DMS153 (cell line): ENCODE data around the gene CYB5A.
"Not testable (repeated sequence)": the region's sequence is repeated elsewhere in the genome, so short reads cannot be mapped to it uniquely, and the experiment has no call there.

ENCODE experiments used
- DNase-seq: peaks from one replicate; lab custom pipeline; 2025; lab: John Stamatoyannopoulos, UW

Gene CYB5A, protein sequence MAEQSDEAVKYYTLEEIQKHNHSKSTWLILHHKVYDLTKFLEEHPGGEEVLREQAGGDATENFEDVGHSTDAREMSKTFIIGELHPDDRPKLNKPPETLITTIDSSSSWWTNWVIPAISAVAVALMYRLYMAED

DNA sequence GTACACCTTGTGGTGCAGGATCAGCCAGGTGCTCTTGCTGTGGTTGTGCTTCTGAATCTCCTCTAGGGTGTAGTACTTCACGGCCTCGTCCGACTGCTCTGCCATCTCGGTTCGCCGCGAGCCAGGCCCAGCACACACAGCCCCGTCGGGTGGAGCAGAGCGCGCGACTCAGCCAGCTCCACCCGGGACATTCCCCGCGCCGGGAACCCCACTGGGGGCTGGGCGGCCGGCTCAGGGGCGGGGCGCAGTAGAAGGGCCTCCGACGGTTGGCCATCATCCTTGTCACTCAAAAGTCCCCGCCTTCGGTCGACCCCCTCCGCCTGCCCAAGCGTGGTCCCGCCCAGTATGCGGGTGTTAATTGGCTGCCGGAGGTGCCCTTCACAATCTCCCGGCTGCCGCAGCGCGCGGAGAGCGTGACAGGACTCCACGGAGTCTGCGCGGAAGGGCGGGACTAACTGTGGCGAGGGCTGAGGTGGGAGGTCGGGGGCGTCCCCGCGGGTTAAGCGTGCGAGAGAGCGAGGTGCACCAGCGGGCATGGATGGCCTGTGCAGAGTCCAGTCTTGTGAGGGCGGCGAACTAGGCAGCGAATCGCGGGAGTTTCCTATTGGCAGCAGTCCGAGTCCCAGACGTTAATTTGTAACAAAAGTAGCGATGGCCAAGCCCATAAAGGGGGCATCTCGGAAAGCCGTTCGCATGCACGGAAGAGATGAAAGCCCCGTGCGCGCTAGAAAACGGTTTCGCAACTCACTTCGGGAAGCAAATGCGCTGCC, at the start of gene CYB5A:
Gene CYB5A (minus strand): TSS at position 193 of the 770 bp plus-strand sequence. CDS start 88 bp downstream, at position 105.
- DNase-seq: peak; percentile 90

GRCh38 chr18:74337912-74338309, 46.1 kb upstream of the CYB5A start:
- no peak for DNase-seq

DNA sequence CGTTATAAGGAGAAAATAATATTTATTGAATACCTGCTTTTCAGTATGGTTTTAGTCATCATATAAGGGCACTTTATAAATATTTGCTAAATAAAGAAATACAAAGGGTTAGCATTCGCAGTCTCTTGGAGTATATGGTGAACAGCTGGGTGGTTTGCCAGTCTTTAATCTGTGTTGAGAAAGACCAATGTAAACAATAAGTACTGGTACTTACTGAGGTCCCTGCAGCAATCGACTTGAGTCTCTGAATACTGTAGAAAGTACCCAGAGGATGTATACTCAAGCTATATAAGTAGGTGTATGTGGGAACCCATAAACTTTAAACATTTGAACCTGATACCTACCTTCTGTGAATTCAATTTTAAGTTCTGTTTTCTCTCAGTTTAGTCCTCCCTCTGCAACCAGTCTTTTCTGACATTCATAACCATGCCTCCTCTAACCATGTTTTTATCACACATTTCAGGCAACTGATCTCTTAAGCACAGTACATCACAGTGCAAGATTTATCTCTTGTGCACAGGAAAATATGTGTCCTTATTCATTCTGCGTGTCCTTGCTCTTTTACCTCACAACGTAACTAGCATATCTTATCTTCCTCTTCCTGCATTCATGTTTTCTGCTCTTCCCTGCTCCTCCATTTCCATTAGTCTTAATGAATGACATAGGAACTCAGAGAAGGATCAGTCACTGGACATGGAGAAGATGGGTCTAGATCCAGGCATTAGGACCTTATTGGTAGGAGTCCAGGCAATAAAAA, 45.6 kb upstream of the CYB5A start:
- DNase-seq: no peak

DNA sequence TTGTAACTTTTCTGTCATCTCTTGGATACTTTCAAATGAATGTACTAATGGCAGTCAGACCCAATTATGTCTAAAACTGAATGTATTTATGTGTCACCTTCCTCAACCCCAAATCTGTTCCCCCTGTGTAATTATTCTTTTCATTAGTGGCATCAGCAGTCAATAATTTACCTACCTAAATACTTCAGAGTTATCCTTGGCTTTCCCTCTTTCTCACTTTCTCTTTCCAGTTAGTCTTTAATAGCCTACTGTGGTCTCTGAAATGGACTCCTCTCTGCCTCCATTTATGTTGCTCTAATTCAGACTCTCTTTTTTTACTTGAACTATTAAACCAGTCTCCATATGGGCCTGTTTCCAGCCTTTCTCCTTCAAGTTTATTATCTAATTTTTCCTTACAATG, 44.9 kb upstream of the CYB5A start:
- no peak for DNase-seq

DNA sequence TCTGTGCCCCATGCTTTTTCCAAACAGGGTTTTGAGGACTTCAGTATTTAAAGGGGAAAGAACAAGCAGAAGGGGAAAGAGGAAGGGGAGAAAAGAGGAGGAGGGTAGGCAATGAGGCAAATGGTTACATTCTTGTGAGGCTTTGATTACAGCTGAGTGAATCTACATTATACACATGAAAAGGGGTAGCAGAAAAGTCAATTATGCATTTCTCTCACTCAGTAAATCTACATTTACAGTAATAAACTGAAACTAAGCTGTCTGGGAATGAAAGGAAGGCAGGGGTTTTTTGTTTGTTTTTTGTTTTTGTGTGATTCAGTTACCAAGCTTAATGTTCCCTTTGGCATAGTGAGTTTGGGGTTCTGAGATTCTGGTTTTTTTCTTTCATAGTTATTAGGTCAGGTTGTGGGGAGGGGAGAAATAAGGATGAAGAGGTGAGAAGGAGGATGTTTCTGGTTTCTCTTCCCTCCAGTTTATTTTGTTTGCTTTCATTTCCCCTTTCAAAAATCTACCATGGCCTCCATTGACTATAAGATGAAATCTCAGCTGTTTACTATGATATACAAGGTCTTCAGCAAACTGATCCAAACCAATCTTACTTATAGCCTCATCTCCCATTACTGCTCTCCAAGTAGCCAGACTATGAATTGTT, 42.6 kb upstream of the CYB5A start:
- DNase-seq: no peak

- no peak for DNase-seq
These were observed 41.3 kb upstream of the CYB5A start for GRCh38 chr18:74333091-74333490.

DNA sequence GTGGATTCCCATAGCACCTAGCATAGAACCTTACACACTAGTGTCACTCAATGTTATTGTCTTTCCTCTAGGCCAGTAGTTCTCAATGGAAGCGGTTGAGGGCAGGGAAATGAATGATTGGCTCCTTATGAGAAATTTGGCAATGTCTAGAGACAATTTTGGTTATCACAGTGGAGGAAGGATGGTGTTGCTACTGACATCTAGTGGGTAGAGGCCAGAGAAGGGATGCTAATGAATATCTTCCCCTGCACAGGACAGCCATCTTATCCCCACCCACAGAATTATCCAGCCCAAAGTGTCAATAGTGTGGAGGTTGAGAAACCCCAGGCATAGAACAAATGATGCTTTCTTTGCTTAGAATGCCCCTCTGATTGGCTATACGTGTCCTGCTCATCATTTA, 39.6 kb upstream of the CYB5A start:
- DNase-seq: no peak

- DNase-seq: no peak
These were observed 38.0 kb upstream of the CYB5A start for GRCh38 chr18:74329688-74330205.

GRCh38 chr18:74328206-74328605, 36.4 kb upstream of the CYB5A start:
- DNase-seq: no peak

- not testable (repeated sequence) for DNase-seq
These were observed 35.0 kb upstream of the CYB5A start for GRCh38 chr18:74326791-74327190.

DNA sequence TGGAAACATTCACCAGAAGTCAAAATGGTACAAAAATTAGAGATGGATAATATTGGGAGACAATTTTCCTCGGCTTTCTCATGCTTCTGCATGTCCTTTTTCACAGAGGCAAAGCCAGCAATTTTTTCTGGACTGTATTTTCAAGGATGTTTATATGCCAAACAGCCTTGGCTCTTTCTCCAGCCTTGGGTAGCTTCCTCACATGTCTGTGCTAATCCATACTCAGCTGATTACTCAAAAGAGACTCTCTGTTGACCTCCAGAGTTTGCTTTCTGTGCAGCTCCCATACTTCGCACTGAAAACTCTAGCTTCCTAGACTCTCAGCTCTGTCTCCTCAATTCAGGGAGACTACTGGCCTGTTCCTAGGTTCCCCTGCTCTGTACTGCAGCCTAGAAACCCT, 34.5 kb upstream of the CYB5A start:
- no peak for DNase-seq

DNA sequence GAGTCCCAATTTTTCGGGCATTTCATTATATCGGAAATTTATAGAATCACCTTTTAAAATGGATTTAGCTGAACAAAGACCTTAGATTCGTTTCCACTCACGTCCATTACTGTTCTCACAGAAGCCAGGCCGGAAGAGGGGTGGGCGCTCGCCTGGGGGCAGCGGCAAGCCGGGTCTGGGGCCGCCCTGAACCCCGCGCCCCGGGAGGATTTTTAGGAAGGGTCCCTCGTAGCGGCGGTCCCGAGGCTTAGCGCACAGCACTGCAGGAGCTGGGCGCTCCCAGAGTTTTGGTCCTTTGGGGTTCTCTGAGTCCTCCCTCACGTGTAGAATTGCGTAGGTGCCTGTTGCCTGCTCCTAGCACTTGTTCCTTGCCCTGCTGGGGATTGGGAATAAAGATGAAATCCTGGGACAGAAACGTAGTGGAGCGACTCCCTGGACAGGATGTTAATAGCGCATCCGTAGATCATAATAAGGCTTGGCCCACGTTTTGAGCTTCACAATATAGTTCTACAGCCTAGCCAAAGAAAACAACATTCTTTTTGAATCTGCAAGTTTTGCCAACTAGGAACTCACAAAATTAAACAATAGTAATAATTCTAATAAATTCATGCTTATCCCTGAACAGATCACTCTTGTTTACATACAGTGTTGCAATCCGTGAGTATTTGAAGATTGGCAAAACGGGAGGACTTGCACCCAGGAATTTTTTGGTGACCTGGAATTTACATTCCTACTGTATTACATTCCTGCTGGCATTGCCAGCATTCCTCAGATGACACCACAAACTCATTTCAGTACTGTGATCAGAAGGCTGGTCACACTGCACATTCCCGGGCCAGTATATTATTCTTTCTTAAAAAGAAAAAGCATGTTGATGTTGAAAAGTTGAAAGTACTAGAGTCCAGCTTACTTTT, 24.8 kb upstream of the CYB5A start:
- no peak for DNase-seq

- no peak for DNase-seq
These were observed 23.9 kb upstream of the CYB5A start, which contains the start of gene C18orf63 for GRCh38 chr18:74315464-74316256. Gene C18orf63, plus strand, starts transcription at chr18:74315839. Its CDS starts 2,027 bp downstream, at chr18:74317866.

GRCh38 chr18:74314759-74315463, 23.1 kb upstream of the CYB5A start:
- no peak for DNase-seq

- DNase-seq: no peak
These were observed 19.2 kb upstream of the CYB5A start for GRCh38 chr18:74311000-74311399.

DNA sequence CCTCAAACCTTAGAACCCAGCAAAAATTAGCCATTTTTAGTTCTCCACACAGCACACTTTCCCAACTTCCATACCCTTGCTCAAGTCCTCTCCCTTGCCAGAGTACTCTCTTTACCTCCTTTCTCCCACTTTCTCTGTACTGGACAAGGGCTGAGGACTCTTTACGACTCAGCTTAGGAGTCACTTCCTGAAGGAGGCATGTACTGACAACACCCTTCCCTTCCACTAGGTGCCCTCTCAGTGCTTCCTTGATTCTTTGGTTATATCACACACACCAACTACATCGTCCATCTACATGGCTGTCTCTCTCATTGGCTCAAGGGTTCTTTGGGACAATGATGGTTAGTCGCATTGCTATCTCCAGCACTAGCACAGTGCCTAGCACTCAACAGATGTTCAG, 18.6 kb upstream of the CYB5A start:
- DNase-seq: no peak

GRCh38 chr18:74303936-74304335, 12.2 kb upstream of the CYB5A start:
- DNase-seq: no peak

- DNase-seq: no peak
These were observed 11.5 kb upstream of the CYB5A start for GRCh38 chr18:74303306-74303705.

- DNase-seq: no peak
These were observed 8.0 kb upstream of the CYB5A start for GRCh38 chr18:74299746-74300145.

DNA sequence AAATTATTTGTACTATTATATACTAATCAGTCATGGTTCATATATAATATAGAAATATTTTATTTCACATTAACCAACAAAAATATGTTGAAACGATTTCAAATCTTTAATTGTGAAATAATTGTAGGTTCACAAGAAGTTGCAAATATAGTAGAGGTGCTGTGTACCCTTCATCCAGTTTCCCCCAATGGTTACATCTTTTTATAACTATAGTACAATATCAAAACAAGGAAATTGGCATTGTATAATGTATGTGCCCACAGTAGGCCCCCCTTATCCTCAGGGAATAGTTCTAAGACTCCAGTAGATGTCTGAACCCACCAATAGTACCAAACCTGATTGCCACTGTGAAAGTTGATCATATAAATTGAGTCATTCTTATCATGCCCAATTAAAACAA, 7.4 kb upstream of the CYB5A start:
- DNase-seq: no peak
